ENCODE results near the gene SAMD1. TPM values are rescaled to one million over a fixed set of nuclear protein-coding genes. Genes with fewer than 3 reads are reported as not detected.

Gene SAMD1
- total and polyA plus RNA-seq, 2 of the 13 experiments (the other 11 are each of a cell fraction or from before 2014, with no cell fraction given), result 17.5 to 45.0 TPM

GRCh38 chr19:14136509-14137281, 46.1 kb upstream of the SAMD1 start, which contains the start of gene ASF1B (continued):
- TF ChIP-seq ZNF260 (CRISPR knock-in tag; IDR thresholded peaks at IDR 0.05; ENCODE audit: borderline replicate concordance, low read depth) (no peak), ZNF776 (CRISPR knock-in tag; IDR thresholded peaks at IDR 0.05) (peak; percentile 77; the same call in 1 of the 2 replicates), PLSCR1 (CRISPR knock-in tag; IDR thresholded peaks at IDR 0.05; ENCODE audit: borderline replicate concordance) (no peak), ZNF205 (CRISPR knock-in tag; IDR thresholded peaks at IDR 0.05) (peak; percentile 71; the same call in 1 of the 2 replicates), ZNF510 (CRISPR knock-in tag; IDR thresholded peaks at IDR 0.05; ENCODE audit: low read depth) (0 out of 2 replicates have a peak, but pooled peaks have one; percentile 12), RAD21 (CRISPR knock-in tag; IDR thresholded peaks at IDR 0.05) (peak; percentile 89), PRDM10 (CRISPR knock-in tag; IDR thresholded peaks at IDR 0.05; ENCODE audit: low read depth) (peak; percentile 31; the same call in 1 of the 2 replicates), GTF3A (CRISPR knock-in tag; conservative IDR thresholded peaks at IDR 0.05) (no peak), ZFP37 (CRISPR knock-in tag; IDR thresholded peaks at IDR 0.05; ENCODE audit: borderline replicate concordance) (no peak), ZMYM2 (CRISPR knock-in tag; IDR thresholded peaks at IDR 0.05) (no peak), JDP2 (CRISPR knock-in tag; IDR thresholded peaks at IDR 0.05; ENCODE audit: borderline replicate concordance) (no peak), KDM1A (CRISPR knock-in tag; IDR thresholded peaks at IDR 0.05) (no peak), ATF5 (CRISPR knock-in tag; IDR thresholded peaks at IDR 0.05; ENCODE audit: low read depth) (0 out of 2 replicates have a peak, but pooled peaks have one; percentile 10), JUN (CRISPR knock-in tag; IDR thresholded peaks at IDR 0.05) (no peak), EEA1 (CRISPR knock-in tag; IDR thresholded peaks at IDR 0.05; ENCODE audit: borderline replicate concordance) (peak; percentile 37; the same call in 1 of the 2 replicates), MATR3 (CRISPR knock-in tag; IDR thresholded peaks at IDR 0.05) (no peak), ZNF598 (CRISPR knock-in tag; IDR thresholded peaks at IDR 0.05; ENCODE audit: borderline replicate concordance) (0 out of 2 replicates have a peak, but pooled peaks have one; percentile 77), POGK (CRISPR knock-in tag; conservative IDR thresholded peaks at IDR 0.05) (peak; percentile 74), ASH2L (IDR thresholded peaks at IDR 0.05; ENCODE audit: insufficient read length, low read depth, low read length) (peak; percentile 3), ZNF234 (CRISPR knock-in tag; conservative IDR thresholded peaks at IDR 0.05) (0 out of 2 replicates have a peak, but pooled peaks have one; percentile 53), BHLHE40 (IDR thresholded peaks at IDR 0.05; ENCODE audit: low read length) (no peak), ZNF607 (CRISPR knock-in tag; IDR thresholded peaks at IDR 0.05; ENCODE audit: borderline replicate concordance) (peak; percentile 56), PHF8 (CRISPR knock-in tag; IDR thresholded peaks at IDR 0.05) (peak; percentile 29; the same call in 1 of the 2 replicates)
